ENCODE measurements around the gene PIP4K2B.

DNA sequence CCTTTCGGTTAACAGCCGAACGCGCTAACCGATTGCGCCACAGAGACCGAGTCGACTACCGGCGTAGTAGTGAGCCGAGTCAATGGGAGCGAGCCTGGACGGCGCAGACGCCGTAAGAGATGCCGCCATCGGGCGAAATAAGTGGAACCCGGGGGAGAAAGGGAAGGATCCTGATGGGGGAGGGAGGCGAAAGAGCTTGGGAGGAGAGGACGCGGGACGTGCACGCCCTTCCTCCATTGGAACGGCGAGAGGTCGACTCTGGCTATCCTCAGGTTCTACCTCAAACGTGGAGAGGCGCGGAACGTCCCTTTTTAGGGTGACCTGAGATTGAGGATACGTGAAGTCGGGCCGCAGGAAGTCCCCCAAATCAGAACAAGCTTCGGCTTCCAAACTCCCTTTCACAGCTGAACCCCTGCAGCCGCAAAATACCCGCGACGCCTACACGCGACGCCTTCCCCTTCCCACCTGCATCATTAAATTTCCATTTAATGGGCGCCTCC lies 47.5 kb downstream of the PIP4K2B start:
- TF ChIP-seq, protein P1, sequence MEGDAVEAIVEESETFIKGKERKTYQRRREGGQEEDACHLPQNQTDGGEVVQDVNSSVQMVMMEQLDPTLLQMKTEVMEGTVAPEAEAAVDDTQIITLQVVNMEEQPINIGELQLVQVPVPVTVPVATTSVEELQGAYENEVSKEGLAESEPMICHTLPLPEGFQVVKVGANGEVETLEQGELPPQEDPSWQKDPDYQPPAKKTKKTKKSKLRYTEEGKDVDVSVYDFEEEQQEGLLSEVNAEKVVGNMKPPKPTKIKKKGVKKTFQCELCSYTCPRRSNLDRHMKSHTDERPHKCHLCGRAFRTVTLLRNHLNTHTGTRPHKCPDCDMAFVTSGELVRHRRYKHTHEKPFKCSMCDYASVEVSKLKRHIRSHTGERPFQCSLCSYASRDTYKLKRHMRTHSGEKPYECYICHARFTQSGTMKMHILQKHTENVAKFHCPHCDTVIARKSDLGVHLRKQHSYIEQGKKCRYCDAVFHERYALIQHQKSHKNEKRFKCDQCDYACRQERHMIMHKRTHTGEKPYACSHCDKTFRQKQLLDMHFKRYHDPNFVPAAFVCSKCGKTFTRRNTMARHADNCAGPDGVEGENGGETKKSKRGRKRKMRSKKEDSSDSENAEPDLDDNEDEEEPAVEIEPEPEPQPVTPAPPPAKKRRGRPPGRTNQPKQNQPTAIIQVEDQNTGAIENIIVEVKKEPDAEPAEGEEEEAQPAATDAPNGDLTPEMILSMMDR (conservative IDR thresholded peaks at IDR 0.05): no peak
- no peak for TF ChIP-seq EZH2 (IDR thresholded peaks at IDR 0.05; ENCODE audit: low read depth)
